Activated naive CD4-positive, alpha-beta T cell treated with anti-CD3 and anti-CD28 coated beads for 36 hours (primary cell): Measurements from ENCODE around the gene HAPLN1. TPM values are rescaled to one million over a fixed set of nuclear protein-coding genes. Genes with fewer than 3 reads are reported as not detected.

Source experiments
- CTCF ChIA-PET: fragments of 350-600 bp; sonication (Branson Sonifier 250); formaldehyde crosslinking; loops from one replicate; lab custom pipeline; 2021; ENCODE audit warnings: antibody characterized with exemption; lab: Charles Lee
- DNase-seq: peaks from one replicate; pipeline ENCODE4 v3.0.0-alpha.2; 2020
- H3K27ac Mint-ChIP-seq: one replicate; pipeline ENCODE4 v1.8.0; 2021; ENCODE audit warnings: mild to moderate bottlenecking, mixed read lengths
- H3K27me3 Mint-ChIP-seq: one replicate; pipeline ENCODE4 v1.8.0; 2021; ENCODE audit warnings: low read depth, mixed read lengths
- H3K36me3 Mint-ChIP-seq: one replicate; pipeline ENCODE4 v1.8.0; 2021; ENCODE audit warnings: low read depth, mixed read lengths
- H3K4me1 Mint-ChIP-seq: one replicate; pipeline ENCODE4 v1.8.0; 2021; ENCODE audit warnings: low read depth, mixed read lengths
- H3K4me3 Mint-ChIP-seq: one replicate; pipeline ENCODE4 v1.8.0; 2021; ENCODE audit warnings: mild to moderate bottlenecking, moderate library complexity, mixed read lengths
- H3K9me3 Mint-ChIP-seq: one replicate; pipeline ENCODE4 v1.8.0; 2021; ENCODE audit warnings: mixed read lengths
- intact Hi-C: fragments of 100-400 bp; cut with micrococcal nuclease; formaldehyde crosslinking; loops from one replicate; pipeline ENCODE4 v1.15.1; 2023
- total RNA-seq, 2 experiments: library from RNA; stranded (reverse); gene quantifications; one replicate each; pipeline ENCODE4 v1.2.3, GENCODE V29; 2021

Gene HAPLN1
- total RNA-seq, 2 experiments from 2014 or later, result not detected

DNA sequence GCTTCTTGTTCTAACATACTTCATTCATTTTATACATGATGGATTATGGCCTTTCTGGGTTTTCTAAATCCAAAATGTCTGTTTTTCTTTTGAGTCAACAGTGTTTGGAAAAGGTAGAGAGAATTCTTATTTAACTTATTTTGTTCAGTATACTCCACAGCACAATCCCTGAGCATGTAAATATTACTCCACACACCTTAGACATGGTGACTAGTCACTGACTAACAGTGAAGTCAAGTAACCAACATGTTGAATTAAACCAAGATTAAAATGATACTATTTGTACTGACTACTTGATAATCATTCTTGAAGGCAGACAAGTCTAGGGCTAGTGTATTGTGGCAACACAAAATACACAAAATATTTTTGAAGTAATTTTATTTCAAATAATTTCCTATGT, 55.0 kb downstream of the HAPLN1 start:
- Mint-ChIP-seq H3K9me3 (no peaks in the 10 kb centered on the region), H3K27me3 (peaks cover 13% of the 10 kb centered on the region), H3K27ac (no peak overlapping the region), H3K36me3 (no peaks in the 10 kb centered on the region), H3K4me1 (no peaks in the 10 kb centered on the region), H3K4me3 (no peak overlapping the region)
- CTCF ChIA-PET, result no interaction called here
- DNase-seq, result no peak
- intact Hi-C loops, result no loop called here

DNA sequence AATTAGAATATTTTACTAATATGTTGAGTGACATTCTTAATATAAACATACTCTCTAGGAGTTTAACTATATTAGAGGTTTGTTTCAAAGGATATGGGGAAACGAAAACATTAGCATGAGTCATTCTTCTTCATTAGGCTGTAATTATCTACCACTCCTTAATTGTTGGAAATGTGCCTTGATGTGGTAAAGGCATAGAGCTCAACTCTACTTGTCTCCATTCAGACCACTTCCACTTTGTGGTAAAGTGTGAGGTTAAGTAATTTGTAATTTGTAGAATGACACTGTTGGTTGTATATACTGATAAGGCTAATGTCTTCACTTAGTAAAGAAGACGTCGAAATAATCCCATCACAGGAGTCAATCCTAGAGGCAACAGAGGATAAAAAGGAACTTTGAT, 58.1 kb downstream of the HAPLN1 start:
- H3K4me3 Mint-ChIP-seq, result no peak overlapping the region
- H3K4me1 Mint-ChIP-seq, result no peaks in the 10 kb centered on the region
- H3K27me3 Mint-ChIP-seq, result peaks cover 3% of the 10 kb centered on the region
- H3K36me3 Mint-ChIP-seq, result no peaks in the 10 kb centered on the region
- DNase-seq, result no peak
- intact Hi-C loops, result no loop called here
- no peak overlapping the region for H3K27ac Mint-ChIP-seq
- CTCF ChIA-PET, result no interaction called here
- no peaks in the 10 kb centered on the region for H3K9me3 Mint-ChIP-seq

DNA sequence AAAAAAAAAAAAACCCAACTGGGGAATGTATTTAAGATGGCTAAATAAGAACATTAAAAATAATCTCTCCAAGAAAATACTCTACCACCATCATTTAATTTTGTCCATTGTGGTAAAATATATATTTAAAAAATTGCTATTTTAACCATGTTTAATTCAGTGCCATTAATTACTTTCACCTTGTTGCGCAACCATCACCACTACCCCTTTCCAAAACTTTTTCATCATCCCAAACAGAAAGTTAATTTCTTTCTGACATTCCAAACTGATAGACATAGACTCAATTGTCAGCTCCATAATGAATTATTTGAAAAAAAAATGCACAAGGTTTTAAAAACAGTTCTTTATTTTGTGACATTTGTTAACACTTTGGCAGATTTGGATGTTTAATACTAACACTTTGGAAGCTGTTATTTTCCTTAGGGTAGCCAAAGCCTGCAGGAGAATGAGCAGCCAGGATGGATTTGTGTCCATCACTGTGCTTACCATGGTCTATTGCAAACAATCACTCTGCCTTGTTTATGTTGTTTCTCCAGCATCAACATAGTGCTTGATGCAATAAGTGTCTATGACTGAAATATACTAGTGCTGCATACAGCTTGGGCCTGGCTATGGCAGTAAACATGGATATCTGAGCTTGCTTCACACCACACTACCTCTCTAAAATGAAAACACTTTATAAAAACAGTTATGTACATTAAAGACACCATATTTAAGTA, 62.7 kb downstream of the HAPLN1 start:
- H3K9me3 Mint-ChIP-seq, result no peaks in the 10 kb centered on the region

DNA sequence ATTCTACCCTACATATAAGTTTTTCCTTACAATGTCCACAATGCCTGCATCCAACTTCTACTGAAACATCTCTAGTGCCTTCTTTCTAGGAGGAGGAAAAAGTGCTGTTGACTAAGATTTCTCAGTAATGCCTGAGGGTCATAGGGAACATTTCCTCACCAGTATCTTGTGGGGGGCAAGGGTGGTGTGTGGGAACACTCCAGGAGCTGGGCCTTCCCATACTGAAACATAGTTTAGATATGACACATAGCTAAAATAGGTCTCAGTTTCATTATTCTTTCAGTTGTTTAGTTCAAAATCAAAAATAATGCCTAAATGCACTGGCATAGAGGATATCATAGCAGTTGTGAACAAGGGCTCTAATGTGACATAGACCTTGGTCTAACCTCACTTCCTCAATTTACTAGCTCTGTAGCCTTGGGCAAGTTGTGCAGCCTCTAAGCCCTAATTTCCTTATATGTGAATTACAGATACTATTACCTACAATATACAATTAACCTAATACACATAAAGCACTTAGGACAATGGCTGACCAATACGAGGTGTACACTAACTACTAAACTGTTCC, 66.1 kb downstream of the HAPLN1 start:
- CTCF ChIA-PET, result no interaction called here
- Mint-ChIP-seq H3K27me3 (peaks cover 7% of the 10 kb centered on the region), H3K4me3 (no peak overlapping the region), H3K36me3 (no peaks in the 10 kb centered on the region), H3K27ac (no peak overlapping the region), H3K4me1 (no peaks in the 10 kb centered on the region), H3K9me3 (no peaks in the 10 kb centered on the region)
- DNase-seq, result no peak
- intact Hi-C loops, result no loop called here

More for the DNA sequence above, 62.7 kb downstream of the HAPLN1 start:
- intact Hi-C loops, result no loop called here
- DNase-seq, result no peak
- no peaks in the 10 kb centered on the region for H3K36me3 Mint-ChIP-seq
- no peaks in the 10 kb centered on the region for H3K4me1 Mint-ChIP-seq
- CTCF ChIA-PET, result no interaction called here
- no peak overlapping the region for H3K4me3 Mint-ChIP-seq
- peaks cover 7% of the 10 kb centered on the region for H3K27me3 Mint-ChIP-seq
- H3K27ac Mint-ChIP-seq, result no peak overlapping the region

DNA sequence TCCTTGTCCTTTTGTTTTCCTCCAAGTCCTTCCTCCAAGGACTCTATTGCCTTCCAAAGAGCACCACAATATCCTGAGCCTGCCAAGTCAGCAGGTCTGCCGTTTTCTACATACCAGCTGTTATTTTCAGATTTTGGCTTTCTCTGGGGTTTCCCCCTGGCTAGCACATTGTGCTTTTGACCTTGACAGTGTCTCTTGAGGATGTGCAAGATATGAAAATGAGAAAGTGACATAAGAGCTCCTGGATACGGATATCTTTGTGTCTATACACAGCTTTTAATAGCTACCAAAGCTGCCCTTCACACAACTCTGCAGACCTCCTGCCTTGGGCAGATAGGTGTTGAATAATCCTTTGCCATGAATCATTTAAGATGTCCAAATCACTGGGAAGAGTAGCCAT, 67.0 kb downstream of the HAPLN1 start:
- H3K36me3 Mint-ChIP-seq, result no peaks in the 10 kb centered on the region
- no peak overlapping the region for H3K4me3 Mint-ChIP-seq
- CTCF ChIA-PET, result no interaction called here
- no peaks in the 10 kb centered on the region for H3K4me1 Mint-ChIP-seq
- DNase-seq, result no peak
- intact Hi-C loops, result no loop called here
- no peak overlapping the region for H3K27ac Mint-ChIP-seq
- no peaks in the 10 kb centered on the region for H3K9me3 Mint-ChIP-seq
- peaks cover 7% of the 10 kb centered on the region for H3K27me3 Mint-ChIP-seq

DNA sequence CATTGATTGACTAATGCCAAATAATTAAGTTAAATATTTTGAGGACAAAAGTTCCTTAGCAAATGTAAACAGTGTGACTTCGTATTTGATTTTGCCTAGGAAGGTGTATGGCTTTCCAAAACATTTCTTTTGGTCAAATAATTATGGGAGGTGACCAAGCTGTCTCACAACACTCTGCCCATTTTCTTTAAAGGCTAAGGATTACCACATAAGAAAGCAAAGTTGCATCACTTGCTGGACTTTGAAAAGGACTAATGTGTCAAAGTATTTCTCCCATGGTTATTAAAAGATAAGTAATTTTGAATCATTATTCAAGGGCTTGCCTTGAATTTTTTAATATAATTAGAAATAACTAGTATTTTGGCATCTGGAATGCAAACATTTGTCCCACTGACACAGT, 74.7 kb downstream of the HAPLN1 start:
- H3K9me3 Mint-ChIP-seq, result no peaks in the 10 kb centered on the region
- intact Hi-C loops, result no loop called here
- no peaks in the 10 kb centered on the region for H3K27me3 Mint-ChIP-seq
- CTCF ChIA-PET, result no interaction called here
- H3K36me3 Mint-ChIP-seq, result no peaks in the 10 kb centered on the region
- no peak overlapping the region for H3K4me3 Mint-ChIP-seq
- DNase-seq, result no peak
- H3K27ac Mint-ChIP-seq, result no peak overlapping the region
- H3K4me1 Mint-ChIP-seq, result no peaks in the 10 kb centered on the region

DNA sequence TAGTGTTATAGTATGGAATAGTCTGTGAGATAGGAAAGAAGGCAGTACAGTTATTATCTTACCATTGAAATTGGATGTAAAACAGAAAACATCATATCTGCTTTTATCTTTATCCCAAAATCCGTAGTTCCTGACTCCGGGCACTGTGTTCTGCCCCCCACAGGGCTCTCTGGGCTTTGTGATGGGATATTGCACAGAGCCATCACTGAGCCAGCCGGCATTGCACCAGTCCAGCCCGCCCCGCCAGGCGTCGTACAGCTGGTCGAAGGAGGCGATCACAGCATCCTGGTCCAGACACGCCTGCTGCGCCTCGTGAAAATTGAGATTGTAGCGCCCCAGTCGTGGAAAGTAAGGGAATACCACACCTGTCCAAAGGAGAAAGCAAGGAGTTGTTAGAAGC, 76.4 kb downstream of the HAPLN1 start:
- no peak overlapping the region for H3K27ac Mint-ChIP-seq
- CTCF ChIA-PET, result no interaction called here
- no peak overlapping the region for H3K4me3 Mint-ChIP-seq
- no peak for DNase-seq
- intact Hi-C loops, result no loop called here
- peaks cover 3% of the 10 kb centered on the region for H3K27me3 Mint-ChIP-seq
- H3K9me3 Mint-ChIP-seq, result no peaks in the 10 kb centered on the region
- H3K4me1 Mint-ChIP-seq, result no peaks in the 10 kb centered on the region
- H3K36me3 Mint-ChIP-seq, result no peaks in the 10 kb centered on the region

DNA sequence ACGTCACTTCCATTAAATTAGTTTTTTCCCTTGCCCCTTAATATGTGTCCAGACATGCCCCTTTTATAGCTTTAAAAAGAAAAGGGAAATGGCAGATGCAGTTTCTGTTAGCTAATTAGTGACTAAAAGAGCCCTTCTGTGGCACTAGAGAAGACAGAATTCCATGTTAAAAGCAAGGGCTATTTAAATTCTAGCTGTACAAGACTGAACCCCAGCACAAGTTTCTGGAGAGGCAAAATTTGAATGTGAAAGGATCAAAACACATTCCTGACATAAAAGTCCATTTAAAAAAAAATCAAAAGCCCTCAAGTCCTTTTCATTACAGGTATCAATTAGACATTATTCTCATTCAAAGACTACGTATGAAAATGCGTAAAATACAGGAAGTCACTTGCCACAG, 78.7 kb downstream of the HAPLN1 start:
- no peaks in the 10 kb centered on the region for H3K36me3 Mint-ChIP-seq
- intact Hi-C loops, result no loop called here
- H3K4me1 Mint-ChIP-seq, result no peaks in the 10 kb centered on the region
- no peak overlapping the region for H3K4me3 Mint-ChIP-seq
- peaks cover 3% of the 10 kb centered on the region for H3K27me3 Mint-ChIP-seq
- no peaks in the 10 kb centered on the region for H3K9me3 Mint-ChIP-seq
- DNase-seq, result no peak
- CTCF ChIA-PET, result no interaction called here
- no peak overlapping the region for H3K27ac Mint-ChIP-seq

DNA sequence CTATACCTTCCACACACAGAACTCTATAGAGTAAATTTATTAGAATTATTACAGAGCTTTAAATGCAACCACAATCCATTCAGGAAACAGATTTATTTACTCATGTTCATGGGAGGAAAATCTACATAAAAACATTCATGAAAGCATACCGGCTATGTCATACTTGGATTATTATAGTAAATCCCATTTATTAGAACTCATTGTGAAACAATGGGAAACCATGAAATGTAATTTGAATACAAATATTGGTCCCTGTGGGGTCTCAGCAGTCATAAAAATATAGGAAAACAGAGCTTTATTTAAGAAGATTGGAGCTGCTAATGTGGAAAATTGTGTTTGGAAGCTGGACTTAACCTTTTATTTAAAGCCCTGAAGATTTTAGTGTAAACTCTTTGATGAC, 80.7 kb downstream of the HAPLN1 start:
- Mint-ChIP-seq H3K4me3 (no peak overlapping the region), H3K9me3 (no peaks in the 10 kb centered on the region), H3K36me3 (no peaks in the 10 kb centered on the region), H3K27me3 (peaks cover 3% of the 10 kb centered on the region), H3K4me1 (no peaks in the 10 kb centered on the region), H3K27ac (no peak overlapping the region)
- intact Hi-C loops, result no loop called here
- DNase-seq, result no peak
- CTCF ChIA-PET, result no interaction called here

DNA sequence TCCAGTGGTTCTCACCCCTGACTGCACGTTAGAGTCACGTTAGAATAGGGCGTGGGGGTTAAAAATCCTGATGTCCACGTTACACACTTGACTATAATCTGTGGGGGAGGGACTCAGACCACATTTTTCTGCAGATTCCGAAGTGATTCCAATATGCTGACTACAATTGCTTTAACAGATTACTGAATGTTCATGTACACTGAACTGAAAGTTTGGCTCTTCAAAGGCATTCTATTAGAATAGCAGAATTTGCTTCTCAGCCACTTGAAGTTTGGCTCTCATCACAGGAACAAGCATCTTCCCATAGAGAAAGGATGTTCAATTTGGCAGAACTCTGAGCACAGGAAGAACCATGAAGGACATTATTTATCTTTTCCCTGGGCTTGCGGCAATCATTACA, 84.5 kb downstream of the HAPLN1 start:
- no peaks in the 10 kb centered on the region for H3K4me1 Mint-ChIP-seq
- peaks cover 3% of the 10 kb centered on the region for H3K27me3 Mint-ChIP-seq
- H3K9me3 Mint-ChIP-seq, result no peaks in the 10 kb centered on the region
- no peak overlapping the region for H3K4me3 Mint-ChIP-seq
- no peak for DNase-seq
- H3K36me3 Mint-ChIP-seq, result no peaks in the 10 kb centered on the region
- no peak overlapping the region for H3K27ac Mint-ChIP-seq
- intact Hi-C loops, result no loop called here
- CTCF ChIA-PET, result no interaction called here

DNA sequence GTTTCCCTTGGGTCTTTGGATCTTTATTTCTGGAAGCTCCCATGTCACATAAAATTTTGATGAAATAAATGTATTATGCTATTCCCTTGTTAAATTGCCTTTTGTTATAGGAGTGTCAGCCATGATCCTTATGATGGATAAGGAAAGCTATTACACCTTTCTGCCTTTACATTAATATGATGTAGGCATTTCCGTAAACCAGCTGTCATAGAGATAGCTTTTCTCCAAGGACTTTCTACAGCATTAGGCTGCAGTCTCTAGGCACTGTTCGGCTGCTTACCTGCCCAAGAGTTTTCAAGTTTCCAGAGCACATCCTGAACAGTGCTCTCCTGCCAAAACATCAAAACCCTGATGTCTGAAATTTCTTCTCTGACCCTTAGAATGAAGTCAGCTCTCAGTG, 87.4 kb downstream of the HAPLN1 start:
- no peaks in the 10 kb centered on the region for H3K4me1 Mint-ChIP-seq
- H3K9me3 Mint-ChIP-seq, result no peaks in the 10 kb centered on the region
- CTCF ChIA-PET, result no interaction called here
- H3K36me3 Mint-ChIP-seq, result no peaks in the 10 kb centered on the region
- H3K4me3 Mint-ChIP-seq, result no peak overlapping the region
- no peak for DNase-seq
- intact Hi-C loops, result no loop called here
- no peaks in the 10 kb centered on the region for H3K27me3 Mint-ChIP-seq
- no peak overlapping the region for H3K27ac Mint-ChIP-seq

DNA sequence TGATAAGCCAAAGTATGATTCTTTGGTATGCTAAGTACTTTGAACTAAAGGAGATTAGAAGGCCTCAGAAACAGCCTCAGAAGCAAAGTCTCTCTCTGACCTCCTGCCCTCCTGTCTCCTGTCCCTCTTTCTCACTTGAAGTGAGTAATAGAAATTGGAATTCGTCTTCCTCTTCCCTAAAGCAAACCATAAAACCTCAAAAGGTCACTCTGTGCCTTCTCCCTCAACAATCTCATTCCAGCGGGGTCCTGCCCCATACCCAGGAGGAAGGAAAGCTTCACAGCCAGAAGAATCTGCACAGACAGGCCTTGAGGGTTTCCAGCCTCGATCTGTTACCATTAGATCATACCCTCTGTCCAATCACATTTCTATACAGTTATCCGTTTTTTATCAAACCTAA, 87.8 kb downstream of the HAPLN1 start:
- Mint-ChIP-seq H3K27ac (no peak overlapping the region), H3K36me3 (no peaks in the 10 kb centered on the region), H3K4me3 (no peak overlapping the region), H3K4me1 (no peaks in the 10 kb centered on the region), H3K9me3 (no peaks in the 10 kb centered on the region), H3K27me3 (no peaks in the 10 kb centered on the region)
- CTCF ChIA-PET, result no interaction called here
- DNase-seq, result no peak
- intact Hi-C loops, result no loop called here

DNA sequence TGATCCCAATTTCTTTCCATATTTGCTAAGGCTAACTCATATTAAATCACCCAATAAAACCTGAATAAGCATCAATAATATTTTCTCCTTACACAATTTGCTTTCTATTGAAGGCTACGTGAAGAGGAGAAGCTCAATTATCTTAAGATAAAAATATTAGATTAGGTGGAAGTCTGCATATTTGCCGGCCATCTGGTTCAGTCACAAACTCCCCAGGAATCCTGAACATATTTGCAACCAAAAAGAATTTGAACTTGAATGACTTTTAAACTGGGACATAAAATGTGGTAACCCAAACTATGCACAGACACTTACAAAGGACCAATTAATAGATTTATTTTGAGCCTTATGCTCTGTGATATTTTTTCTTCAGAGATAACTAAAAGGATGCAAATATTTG, 92.3 kb downstream of the HAPLN1 start:
- H3K27me3 Mint-ChIP-seq, result peaks cover 2% of the 10 kb centered on the region
- DNase-seq, result no peak
- H3K27ac Mint-ChIP-seq, result no peak overlapping the region
- no peaks in the 10 kb centered on the region for H3K36me3 Mint-ChIP-seq
- CTCF ChIA-PET, result no interaction called here
- no peaks in the 10 kb centered on the region for H3K9me3 Mint-ChIP-seq
- H3K4me1 Mint-ChIP-seq, result no peaks in the 10 kb centered on the region
- intact Hi-C loops, result no loop called here
- H3K4me3 Mint-ChIP-seq, result no peak overlapping the region
